Hepatocyte (in vitro differentiated cells): Measurements from ENCODE around the gene MFRP.

ENCODE experiments used
- EZH2 ChIP-seq: fragments of 200-600 bp; sonication (generic); IDR thresholded peaks from 2 replicates; pipeline ENCODE4 v1.6.1; 2016; ENCODE audit warnings: antibody characterized with exemption, mild to moderate bottlenecking, borderline replicate concordance
- EZH2phosphoT487 ChIP-seq: fragments of 200-600 bp; sonication (generic); IDR thresholded peaks from one replicate; pipeline ENCODE4 v1.6.1; 2018; ENCODE audit warnings: antibody characterized with exemption, mild to moderate bottlenecking, low read depth, moderate library complexity; ENCODE audit not compliant: unreplicated experiment, severe bottlenecking
- TF ChIP-seq, protein P1 (sequence below): fragments of 200-600 bp; sonication (generic); IDR thresholded peaks from 2 replicates; pipeline ENCODE4 v1.5.1; 2016; ENCODE audit warnings: antibody characterized with exemption, mild to moderate bottlenecking; ENCODE audit not compliant: poor library complexity

DNA sequence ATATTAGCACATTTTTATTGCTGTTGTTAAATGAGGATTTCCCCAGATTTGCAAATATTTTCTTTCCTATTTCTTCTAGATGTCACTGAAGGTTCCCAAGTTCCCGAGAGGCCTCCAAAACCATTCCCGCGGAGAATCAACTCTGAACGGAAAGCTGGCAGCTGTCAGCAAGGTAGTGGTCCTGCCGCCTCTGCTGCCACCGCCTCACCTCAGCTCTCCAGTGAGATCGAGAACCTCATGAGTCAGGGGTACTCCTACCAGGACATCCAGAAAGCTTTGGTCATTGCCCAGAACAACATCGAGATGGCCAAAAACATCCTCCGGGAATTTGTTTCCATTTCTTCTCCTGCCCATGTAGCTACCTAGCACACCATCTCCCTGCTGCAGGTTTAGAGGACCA is 47.1 kb downstream of the MFRP start:
- TF ChIP-seq, protein P1, sequence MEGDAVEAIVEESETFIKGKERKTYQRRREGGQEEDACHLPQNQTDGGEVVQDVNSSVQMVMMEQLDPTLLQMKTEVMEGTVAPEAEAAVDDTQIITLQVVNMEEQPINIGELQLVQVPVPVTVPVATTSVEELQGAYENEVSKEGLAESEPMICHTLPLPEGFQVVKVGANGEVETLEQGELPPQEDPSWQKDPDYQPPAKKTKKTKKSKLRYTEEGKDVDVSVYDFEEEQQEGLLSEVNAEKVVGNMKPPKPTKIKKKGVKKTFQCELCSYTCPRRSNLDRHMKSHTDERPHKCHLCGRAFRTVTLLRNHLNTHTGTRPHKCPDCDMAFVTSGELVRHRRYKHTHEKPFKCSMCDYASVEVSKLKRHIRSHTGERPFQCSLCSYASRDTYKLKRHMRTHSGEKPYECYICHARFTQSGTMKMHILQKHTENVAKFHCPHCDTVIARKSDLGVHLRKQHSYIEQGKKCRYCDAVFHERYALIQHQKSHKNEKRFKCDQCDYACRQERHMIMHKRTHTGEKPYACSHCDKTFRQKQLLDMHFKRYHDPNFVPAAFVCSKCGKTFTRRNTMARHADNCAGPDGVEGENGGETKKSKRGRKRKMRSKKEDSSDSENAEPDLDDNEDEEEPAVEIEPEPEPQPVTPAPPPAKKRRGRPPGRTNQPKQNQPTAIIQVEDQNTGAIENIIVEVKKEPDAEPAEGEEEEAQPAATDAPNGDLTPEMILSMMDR, result no peak
- TF ChIP-seq EZH2 (no peak), EZH2phosphoT487 (no peak)
